HT1080 (cell line): ENCODE data around the gene PTPRG. TPM values are rescaled to one million over a fixed set of nuclear protein-coding genes. Genes with fewer than 3 reads are reported as not detected.
"Not testable (repeated sequence)": the region's sequence is repeated elsewhere in the genome, so short reads cannot be mapped to it uniquely, and the experiment has no call there.

Source experiments
- DNase-seq: peaks from one replicate; pipeline ENCODE4 v3.0.0-alpha.2; 2015; ENCODE audit warnings: low read depth
- total RNA-seq: library from RNA; depleted of rRNA; stranded (reverse); fragments of >200 nt; shearing (Covaris generic); gene quantifications from 2 replicates; pipeline ENCODE4 v1.2.3, GENCODE V29; 2014

PTPRG gene
- total RNA-seq, 1 experiment from 2014 or later = 41.1 TPM

DNA sequence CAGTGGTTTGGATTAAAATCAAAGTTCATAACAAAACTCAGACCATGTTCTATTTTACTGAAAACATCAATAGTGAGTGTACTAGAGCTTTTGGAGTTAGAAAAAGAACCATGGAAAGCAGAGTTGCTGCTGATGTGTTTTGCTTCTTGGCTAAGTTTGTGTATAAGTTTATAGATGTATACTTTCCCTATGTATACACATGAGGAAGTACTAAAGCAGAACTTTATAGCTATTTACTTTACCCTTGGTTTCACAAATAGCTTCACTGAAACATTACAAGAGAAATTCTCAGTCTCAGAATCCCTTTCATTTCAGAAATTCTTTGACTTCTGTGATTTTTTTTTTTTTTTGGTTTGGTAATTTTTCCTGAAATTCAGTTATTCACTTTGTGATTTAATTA, 229.0 kb downstream of the PTPRG start:
- DNase-seq = no peak

DNA sequence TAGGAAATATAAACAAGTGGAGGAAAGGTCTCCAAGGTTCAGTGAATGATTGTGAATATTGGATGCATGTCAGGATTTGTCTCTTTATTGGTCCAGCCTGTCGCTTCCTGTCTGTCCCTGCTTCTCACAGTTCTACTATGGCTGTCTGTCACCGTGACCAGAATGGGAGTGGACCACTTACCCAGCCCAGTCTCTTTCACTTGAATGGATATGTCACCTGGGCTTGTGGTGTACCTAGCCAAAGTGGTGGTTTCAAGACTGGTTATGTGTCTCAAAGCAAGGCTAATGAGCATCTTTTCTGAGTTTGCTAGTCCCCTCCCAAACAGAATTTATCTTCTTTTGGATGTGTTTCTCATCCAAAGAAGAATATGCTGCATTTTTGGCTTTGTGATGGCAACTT, 231.7 kb downstream of the PTPRG start:
- DNase-seq = no peak

DNA sequence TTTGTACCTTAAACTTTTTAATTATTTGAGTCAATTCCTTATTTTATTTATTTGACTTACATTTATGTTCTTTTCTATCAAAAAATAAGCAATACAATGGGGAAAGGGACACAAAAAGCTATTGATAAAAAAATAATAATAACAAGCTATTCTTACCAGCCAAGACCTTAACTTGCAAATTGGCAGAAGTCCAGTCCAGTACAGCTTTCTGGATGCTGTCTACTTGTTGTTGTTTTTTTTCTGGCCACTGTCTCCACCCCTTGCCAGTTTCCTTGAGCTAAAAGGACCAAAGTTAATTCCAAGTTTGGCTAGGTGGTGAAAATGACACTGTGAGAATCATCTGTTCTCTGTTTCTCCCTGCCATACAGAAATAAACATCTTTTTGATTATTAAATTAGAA, 232.2 kb downstream of the PTPRG start:
- no peak for DNase-seq

DNA sequence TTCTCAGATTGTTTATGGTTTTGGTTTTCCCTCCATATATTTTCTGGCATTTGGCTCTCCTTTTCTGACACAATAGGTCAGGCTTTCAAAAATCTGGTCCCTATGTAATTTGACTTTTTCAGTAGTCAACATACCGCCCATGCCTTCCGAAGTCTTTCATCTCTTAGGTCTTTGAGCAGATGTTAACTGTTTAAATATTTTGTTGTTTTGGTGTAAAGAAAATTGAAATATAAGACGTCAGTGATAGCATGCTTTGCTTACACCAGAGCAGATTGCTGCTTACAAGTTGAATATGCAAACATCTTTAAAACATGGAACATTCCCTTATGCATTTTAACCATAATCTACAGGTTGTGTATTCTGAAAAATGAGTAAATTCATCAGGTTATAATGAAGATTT, 233.0 kb downstream of the PTPRG start:
- DNase-seq = no peak

DNA sequence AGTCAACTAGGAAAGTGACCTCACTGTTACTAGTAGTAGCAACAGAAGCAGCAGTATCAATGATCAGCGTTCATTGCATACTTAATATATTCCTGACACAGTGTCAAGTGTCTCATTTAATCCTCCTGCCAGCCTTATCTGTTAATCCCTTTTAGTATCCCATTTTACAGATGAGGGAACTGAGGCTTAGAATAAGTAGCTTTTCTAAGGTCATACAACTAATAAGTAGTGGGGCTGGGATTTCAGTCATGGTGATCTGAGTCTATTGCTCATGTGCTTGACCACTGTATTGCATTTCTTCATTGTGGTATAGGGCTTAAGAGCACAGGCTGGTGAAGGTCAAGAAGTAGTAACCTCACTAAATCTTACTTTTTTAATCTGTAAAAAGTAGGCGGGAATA, 233.6 kb downstream of the PTPRG start:
- no peak for DNase-seq

DNA sequence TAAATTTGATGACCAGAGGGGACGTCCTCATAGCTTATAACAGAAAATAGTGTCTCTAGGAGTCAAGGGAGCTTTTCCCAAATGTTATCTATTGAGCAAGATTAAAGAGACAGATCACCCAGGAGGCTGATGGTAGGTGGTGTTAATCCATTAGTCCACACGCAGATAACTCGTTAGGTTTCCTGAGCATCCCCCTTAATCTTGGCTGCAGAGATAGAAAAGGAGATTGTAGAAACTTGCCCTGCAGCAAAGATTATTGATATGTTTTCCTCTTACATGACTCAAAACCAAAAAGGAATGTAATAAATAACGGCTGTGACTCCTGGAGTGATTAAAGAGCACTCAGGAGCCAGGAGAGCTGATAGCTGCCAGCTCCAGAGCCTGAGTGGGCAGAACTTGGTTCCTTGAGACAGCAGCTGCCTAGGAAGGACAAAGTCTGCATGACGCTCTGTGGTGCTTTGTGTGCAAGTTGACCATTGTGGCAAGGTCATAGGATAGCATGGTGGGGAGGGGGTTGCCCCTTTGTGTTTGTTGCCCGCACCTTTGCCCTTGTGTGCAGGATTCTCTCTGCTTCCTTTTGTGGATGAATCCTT, 234.8 kb downstream of the PTPRG start:
- no peak for DNase-seq

DNA sequence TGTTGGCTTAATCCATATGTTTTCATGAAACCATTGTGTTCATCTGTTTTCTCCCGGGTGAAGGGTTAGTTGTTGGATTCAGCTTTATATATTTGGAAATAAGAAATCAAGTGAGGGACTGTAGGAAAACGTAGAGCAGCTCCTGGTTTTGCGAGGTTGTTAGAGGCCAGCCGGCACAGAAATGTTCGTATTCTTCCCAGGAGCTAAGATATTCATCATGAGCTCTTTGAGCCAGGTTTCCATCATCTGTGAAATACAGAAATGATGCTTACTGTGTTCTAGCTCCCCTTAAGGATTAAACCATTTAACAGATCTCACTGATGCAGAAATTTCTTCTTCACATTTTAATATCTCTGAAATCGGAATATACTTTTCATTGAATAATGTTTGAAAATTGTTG, 235.5 kb downstream of the PTPRG start:
- DNase-seq = no peak

DNA sequence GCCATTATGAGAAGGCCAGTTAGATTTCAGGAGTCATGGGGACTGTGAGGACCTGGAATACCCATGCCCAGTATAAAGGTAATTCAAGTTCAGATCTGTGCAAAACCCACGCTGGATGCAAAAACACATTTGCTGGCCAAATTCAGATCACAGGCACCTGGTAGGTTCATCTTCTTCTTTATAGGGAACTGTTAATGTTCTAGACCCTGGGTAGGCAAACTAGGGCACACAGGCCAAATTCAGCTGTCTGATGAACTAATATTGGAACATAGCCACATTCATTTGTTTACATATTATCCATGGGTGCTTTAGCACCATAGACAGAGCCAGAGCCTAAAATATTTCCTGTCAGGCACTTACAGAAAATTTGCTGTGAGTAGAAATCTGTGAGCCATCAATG, 241.4 kb downstream of the PTPRG start:
- no peak for DNase-seq

DNA sequence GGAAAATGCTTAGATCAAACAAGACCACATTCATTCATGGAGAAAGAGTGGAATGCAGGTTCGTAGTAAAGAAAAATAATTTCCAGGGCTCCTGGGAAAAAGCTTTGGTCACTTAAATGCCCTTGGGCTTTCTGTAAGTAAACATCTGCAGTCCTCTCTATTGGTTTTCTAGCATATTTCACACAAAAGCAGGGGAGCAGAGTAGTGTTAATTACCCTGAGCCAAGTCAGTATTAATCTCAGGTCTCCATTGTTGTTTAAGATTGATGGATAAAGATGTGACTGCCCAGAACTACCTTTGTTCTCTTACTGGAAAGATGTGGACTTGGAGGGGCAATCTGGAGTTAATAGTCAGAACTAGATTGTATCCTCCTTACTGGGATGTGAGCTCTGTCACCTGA, 242.6 kb downstream of the PTPRG start:
- no peak for DNase-seq

DNA sequence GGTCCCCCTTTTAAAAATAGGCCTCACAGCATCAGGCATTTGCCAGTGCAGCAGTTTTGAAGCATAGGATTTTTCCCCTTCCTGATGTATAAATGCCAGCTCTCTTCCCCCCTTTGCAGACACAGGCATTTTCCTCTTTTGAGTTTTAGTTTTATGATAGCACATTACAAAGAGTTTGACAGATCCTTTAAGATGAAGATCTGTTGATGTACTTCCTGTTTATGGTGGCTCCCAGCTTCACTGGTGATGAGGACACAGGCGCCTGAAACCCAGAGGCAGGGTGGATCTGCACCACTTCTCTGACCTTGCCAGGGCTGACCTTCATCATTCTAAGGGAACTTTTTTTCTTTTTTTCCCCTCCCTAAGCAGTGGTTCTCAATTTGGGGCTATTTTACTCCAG, 243.4 kb downstream of the PTPRG start:
- no peak for DNase-seq

DNA sequence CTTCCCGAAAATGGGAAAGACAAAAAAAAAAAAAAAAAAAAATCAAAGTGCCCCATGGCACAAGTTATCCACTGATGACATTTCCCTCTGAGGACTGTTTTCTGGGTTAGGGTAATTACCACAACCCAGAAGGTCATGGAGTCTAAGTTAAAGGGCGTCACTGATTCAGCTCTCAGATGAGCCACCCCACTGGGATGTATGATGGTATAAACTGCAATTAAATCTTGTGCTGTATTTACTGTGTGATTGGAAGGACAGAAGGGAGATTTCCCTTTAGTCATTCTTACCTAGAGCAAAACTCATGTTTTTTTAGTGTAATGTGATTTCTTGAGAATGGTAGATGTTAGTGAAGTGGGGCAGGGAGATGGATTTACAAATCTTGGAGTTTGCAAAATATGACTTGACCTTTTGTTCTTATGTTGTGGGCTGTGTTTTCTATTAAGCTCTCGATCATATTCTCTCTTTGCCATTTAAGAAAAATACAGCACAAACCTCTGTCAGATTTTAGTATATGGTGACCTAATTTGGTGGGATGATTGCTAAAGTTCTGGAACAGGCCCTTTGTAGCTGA, 244.2 kb downstream of the PTPRG start:
- no peak for DNase-seq

DNA sequence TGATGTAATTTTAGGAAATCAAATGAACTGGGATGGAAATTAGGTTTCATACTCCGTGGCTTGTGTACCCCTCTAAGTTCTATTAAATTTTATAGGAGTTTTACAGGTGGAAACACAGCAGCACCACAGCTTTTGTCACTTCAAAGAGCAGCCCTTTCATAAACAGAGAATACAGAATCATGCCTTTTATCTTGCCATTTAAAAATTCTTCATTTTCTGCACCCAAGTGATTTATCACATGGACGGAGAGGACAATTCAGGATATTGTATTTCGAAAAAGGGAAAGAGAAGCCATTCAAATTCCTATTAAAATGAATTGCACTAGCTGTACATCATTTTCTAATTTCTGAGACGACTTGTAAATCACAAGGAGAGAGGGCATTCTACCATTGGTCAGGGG, 245.4 kb downstream of the PTPRG start:
- no peak for DNase-seq

DNA sequence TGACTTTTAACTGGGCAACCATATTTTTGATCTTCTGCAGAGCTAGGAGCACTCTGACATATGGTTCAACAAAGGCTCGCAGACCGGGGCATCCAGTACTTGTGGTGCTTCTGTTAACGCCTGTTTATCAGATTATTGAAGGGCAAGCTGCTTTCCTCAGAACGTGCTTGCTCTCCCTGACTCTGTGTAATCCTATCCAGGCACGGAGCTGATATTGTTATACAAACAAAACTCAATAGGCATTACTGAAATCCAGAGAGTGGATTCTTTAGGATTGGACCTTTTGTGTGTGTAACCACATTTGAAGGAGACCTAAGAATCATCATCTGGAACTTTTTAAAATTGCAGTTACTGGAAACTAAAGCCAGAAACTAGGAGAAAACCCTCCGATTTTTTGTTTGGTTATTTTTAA, 246.5 kb downstream of the PTPRG start:
- DNase-seq = no peak

DNA sequence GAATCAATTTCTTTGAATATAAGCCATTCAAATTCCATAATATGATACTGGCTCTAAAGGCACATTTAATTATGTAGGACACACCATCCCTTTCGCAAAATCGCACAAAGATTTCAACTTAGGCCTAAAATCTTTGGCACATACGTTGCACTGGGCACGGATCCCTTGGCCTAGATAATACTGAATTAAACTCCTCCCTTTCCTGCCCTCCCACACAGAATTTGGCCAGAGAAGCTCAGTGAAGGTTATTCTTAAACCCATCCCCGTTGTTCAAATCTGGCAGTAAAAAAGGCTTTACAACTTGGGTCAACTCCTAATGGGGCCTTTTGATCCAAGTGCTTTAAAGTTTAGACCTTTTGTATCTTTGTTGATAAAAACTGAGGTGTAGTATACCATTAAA, 247.2 kb downstream of the PTPRG start:
- no peak for DNase-seq

DNA sequence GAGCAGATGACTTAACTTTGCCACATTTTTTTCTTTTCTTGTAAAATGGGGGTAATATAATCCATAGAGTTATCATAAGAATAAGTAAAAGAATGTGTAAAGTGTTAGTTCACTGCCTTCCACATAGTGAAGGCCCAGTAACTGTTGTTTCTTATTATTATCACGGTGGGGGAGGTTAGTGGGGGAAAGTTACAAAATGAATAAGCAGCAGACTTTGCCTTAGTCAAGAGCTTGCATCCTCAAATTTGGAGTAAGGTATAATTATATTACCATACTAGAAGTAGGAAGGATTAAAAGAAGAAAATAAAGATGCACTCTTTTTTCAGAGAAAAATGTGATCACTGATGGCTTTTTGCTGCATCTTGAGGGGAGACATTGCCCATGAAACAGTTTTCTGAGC, 247.6 kb downstream of the PTPRG start:
- DNase-seq = no peak

DNA sequence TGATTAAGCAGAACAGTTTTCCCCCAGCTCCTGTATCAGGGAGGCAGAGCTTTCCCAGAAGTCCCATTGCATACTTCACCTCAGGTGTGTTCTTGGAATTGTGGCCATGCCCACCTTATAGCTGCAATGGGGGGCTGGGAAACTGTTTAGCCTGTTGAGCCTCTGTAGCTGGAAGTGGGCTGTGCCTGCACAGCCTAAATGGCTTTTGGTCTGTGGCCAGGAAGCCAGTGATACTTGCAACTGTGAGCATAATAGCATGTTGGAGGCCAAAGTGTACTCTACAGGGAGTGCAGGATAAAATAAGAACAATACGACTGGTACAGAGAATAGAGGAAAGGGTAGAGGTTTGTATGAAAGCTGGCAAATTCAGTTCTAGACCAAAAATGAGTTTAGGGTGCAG, 248.5 kb downstream of the PTPRG start:
- no peak for DNase-seq

DNA sequence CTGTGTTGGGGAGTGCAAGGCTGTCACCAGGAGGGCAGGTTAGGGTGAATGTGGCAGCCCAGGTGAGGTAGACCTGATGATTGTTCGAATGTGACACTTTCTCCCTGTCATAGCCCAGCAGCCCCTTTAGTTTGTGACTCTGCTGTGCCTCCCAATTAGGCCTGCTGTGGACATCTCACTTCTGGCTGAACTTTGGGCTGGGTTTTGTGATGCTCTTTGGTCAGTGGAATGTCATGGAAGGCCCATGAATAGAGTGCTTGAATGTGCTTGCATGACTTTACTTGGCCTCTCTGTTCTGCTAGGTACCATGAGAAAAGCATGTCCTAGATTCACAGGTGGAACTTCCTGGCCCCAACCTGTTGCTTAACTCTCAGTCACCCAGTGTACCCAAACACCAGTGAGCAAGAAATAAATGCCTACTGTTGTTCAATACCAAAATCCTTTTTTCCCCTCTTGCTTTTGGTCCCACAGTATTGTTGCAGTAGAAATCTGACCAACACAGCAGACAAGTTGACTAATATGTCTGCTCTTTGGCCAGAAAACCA, 249.7 kb downstream of the PTPRG start:
- no peak for DNase-seq

DNA sequence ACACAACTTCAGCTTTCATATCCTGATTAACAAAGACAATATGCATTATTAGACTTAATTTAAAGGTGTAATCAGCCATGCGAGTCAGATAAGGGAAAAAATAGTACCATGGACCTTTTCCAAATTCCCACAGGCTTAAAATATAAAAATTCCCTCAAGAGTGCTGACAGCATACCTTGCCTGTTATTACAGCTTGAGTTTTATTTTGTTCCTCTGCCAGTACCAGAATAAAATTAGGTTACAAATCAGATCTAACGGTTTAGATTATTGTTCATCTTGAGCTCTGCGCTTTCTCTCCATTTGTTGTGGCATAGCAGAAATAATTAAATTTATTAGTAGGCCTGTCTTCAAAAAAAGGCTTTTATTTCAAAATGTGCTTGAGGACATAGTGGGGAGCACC, 250.3 kb downstream of the PTPRG start:
- no peak for DNase-seq

DNA sequence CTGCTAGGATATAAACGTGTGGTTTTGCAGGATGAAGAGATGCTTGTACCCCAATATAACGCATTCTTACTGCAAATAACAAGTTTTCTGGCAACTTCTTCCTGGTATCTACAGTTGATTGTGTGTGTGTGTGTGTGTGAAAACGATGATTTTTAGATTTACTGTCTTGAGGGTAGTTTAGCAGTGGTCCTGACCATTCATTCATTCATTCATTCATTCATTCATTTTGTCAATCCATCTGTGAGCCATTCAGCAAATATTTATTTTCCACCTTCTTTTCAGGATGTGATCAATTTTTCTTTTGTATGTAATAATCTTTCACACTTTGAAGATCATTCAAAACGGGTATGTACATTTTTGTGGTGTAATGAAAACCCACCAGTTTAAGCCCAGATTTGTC, 250.7 kb downstream of the PTPRG start:
- no peak for DNase-seq

DNA sequence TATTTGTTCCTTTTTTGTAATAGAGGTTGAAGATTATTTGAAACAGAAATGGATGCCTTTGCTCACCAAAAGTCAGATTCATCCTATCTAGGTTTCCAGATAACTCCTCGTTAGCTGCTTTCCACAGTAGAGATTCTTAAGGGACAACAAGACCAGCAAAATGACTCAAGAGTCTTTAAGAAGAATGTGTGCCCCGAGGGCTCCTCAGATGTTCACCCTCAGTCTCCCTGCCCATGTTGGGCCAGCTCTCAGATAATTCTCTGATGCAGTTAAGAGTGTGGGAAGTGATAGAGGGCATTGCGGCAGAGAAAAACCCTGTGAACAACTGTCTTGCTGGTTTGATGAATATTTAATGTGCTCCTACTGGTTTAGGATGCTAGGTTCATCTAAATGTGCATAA, 251.1 kb downstream of the PTPRG start:
- no peak for DNase-seq

DNA sequence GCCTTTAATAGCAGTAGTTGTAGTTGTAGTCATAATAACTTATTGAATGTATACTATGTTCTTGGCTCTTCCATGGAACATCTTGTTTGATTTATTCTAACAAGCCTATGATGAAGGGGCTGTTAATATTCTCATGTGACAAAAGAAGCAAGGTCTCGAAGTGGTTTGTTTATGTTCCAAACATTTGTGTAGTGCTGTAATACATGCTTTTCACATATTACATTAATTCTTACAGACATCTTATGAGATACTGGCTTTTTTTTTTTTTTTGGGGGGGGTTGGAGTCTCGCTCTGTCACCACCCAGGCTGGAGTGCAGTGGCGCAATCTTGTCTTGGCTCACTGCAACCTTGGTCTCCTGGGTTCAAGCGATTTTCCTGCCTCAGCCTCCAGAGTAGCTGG, 252.3 kb downstream of the PTPRG start:
- DNase-seq = no peak

DNA sequence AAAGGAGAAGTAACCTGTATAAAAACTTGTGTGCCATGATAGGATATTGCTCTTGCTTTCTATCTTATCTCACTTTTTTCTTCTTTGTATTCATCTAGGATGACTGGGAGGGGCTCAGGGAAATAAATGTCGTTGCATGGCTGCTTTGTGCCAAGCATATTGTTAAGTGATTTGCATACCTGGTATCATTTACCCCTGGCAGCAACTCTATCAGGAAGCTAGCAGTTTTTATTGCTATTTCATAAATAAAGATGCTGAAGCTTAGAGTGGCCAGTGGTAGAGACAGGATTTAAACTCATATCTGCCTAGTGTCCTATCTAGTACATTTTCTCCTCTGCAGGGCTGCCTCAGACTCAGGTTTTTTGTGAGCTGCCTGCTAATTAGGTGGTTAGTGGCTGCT, 253.3 kb downstream of the PTPRG start:
- DNase-seq = no peak

DNA sequence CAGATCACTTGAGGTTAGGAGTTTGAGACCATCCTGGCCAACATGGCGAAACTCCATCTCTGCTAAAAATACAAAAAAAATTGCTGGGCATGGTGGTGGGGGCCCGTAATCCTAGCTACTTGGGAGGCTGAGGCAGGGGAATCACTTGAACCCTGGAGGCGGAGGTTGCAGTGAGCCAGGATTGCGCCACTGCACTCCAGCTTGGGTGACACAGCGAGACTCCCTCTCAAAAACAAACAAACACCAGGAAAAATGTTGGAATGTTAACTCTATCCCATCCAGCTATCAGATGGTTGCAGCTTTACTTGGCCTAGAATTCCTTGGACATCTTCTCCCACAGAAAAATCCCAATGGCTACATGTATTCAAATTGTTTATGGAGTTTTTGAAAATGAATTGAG, 254.9 kb downstream of the PTPRG start:
- not testable (repeated sequence) for DNase-seq

DNA sequence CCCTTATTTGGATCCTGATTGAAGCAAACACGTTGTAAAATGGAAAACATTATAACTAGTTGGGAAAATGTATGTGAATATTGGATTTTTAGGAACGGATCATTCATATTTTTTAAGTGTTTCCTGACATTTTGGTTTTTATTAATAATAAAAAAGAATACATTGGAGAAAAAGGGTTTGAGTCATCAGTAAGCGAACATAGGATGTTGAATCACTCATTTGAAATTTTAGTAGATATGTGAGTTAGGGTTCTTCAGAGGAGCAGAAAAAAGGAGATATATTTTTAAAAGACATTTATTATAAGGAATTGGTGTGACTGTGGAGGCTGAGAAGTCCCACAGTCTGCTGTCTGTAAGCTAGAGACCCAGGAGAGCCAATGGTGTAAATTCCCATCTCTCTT, 258.5 kb downstream of the PTPRG start:
- peak; percentile 17 for DNase-seq
